ENCODE measurements around the gene SLC5A6.

SLC5A6 gene

GRCh38 chr2:27211943-27212625 is at the start of gene SLC5A6, which contains the start of gene ATRAID:
Gene SLC5A6 (minus strand): TSS chr2:27212268. CDS start chr2:27207650, 4,618 bp downstream.
Gene ATRAID (plus strand): TSS chr2:27212041. CDS start chr2:27212369, 328 bp downstream.
- H3K4me1 ChIP-seq (ENCODE audit: insufficient read depth, poor library complexity, severe bottlenecking), result no peaks in the 10 kb centered on the region
- peaks cover 54% of the 10 kb centered on the region for H3K36me3 ChIP-seq (ENCODE audit: low read depth)
- H3K9me3 ChIP-seq (ENCODE audit: severe bottlenecking), result no peaks in the 10 kb centered on the region
- DNase-seq (ENCODE audit: low spot score), result peak; percentile 85
- H3K4me3 ChIP-seq (ENCODE audit: severe bottlenecking), result peak within 1 kb of the TSS; percentile 79
- H3K27me3 ChIP-seq (ENCODE audit: insufficient read depth, poor library complexity, severe bottlenecking), result no peaks in the 10 kb centered on the region
- peak; percentile 85 for ATAC-seq (ENCODE audit: low read depth)
- peak within 1 kb of the TSS; percentile 58 for H3K27ac ChIP-seq (ENCODE audit: poor library complexity, severe bottlenecking)
- TF ChIP-seq CTCF (IDR thresholded peaks at IDR 0.05; ENCODE audit: poor library complexity, severe bottlenecking), result no peak

- Histone ChIP-seq H3K4me3 (ENCODE audit: severe bottlenecking) (no peak overlapping the region), H3K4me1 (ENCODE audit: insufficient read depth, poor library complexity, severe bottlenecking) (no peaks in the 10 kb centered on the region), H3K36me3 (ENCODE audit: low read depth) (no peaks in the 10 kb centered on the region), H3K27me3 (ENCODE audit: insufficient read depth, poor library complexity, severe bottlenecking) (peaks cover 60% of the 10 kb centered on the region), H3K27ac (ENCODE audit: poor library complexity, severe bottlenecking) (no peak overlapping the region), H3K9me3 (ENCODE audit: severe bottlenecking) (no peaks in the 10 kb centered on the region)
- no peak for ATAC-seq (ENCODE audit: low read depth)
- DNase-seq (ENCODE audit: low spot score), result no peak
- no peak for TF ChIP-seq CTCF (IDR thresholded peaks at IDR 0.05; ENCODE audit: poor library complexity, severe bottlenecking)
Observed at GRCh38 chr2:27261241-27261925, 49.3 kb upstream of the SLC5A6 start.

GRCh38 chr2:27258051-27258450 is 46.0 kb upstream of the SLC5A6 start:
- no peak for TF ChIP-seq CTCF (IDR thresholded peaks at IDR 0.05; ENCODE audit: poor library complexity, severe bottlenecking)
- ATAC-seq (ENCODE audit: low read depth), result no peak
- Histone ChIP-seq H3K36me3 (ENCODE audit: low read depth) (no peaks in the 10 kb centered on the region), H3K27me3 (ENCODE audit: insufficient read depth, poor library complexity, severe bottlenecking) (peaks cover 29% of the 10 kb centered on the region), H3K9me3 (ENCODE audit: severe bottlenecking) (no peaks in the 10 kb centered on the region), H3K27ac (ENCODE audit: poor library complexity, severe bottlenecking) (no peak overlapping the region), H3K4me3 (ENCODE audit: severe bottlenecking) (no peak overlapping the region), H3K4me1 (ENCODE audit: insufficient read depth, poor library complexity, severe bottlenecking) (no peaks in the 10 kb centered on the region)
- DNase-seq (ENCODE audit: low spot score), result no peak

- no peak for TF ChIP-seq CTCF (IDR thresholded peaks at IDR 0.05; ENCODE audit: poor library complexity, severe bottlenecking)
- H3K9me3 ChIP-seq (ENCODE audit: severe bottlenecking), result no peaks in the 10 kb centered on the region
- peaks cover 20% of the 10 kb centered on the region for H3K27me3 ChIP-seq (ENCODE audit: insufficient read depth, poor library complexity, severe bottlenecking)
- ATAC-seq (ENCODE audit: low read depth) (no peak), DNase-seq (ENCODE audit: low spot score) (no peak)
- no peaks in the 10 kb centered on the region for H3K36me3 ChIP-seq (ENCODE audit: low read depth)
- no peak overlapping the region for H3K4me3 ChIP-seq (ENCODE audit: severe bottlenecking)
- no peaks in the 10 kb centered on the region for H3K4me1 ChIP-seq (ENCODE audit: insufficient read depth, poor library complexity, severe bottlenecking)
- H3K27ac ChIP-seq (ENCODE audit: poor library complexity, severe bottlenecking), result no peak overlapping the region
Observed at GRCh38 chr2:27256855-27257454, 44.9 kb upstream of the SLC5A6 start.
